IMR-90 (cell line): ENCODE results near the gene C1QTNF5. TPM values are rescaled to one million over a fixed set of nuclear protein-coding genes. Genes with fewer than 3 reads are reported as not detected.

Experiments used
- ATAC-seq: fragments of 200-7000 bp; cut with Tn5 transposase; 2 replicates; pipeline ENCODE4 v1.9.1; 2020; ENCODE audit warnings: low read depth, mild to moderate bottlenecking, moderate library complexity
- BruUV-seq: library from RNA; stranded (reverse); fragments of 400-500 nt; replicated peaks from 2 replicates; lab custom pipeline; 2021; lab: Mats Ljungman, UMichigan
- CTCF ChIA-PET: fragments of 300-600 bp; formaldehyde crosslinking; extraction: SDS; loops from one replicate; lab custom pipeline; 2021; ENCODE audit warnings: antibody characterized with exemption; lab: Yijun Ruan, JAX
- POLR2A ChIA-PET: fragments of 300-600 bp; sonication (Branson Sonifier 250); formaldehyde crosslinking; loops from one replicate; lab custom pipeline; 2022; ENCODE audit warnings: antibody characterized with exemption; ENCODE audit not compliant: unreplicated experiment; lab: Charles Lee
- DNase-seq: peaks from one replicate; pipeline ENCODE4 v3.0.0; 2013
- H2AFZ ChIP-seq: replicated peaks from 2 replicates; pipeline ENCODE3; 2013; ENCODE audit warnings: low read length, mild to moderate bottlenecking; ENCODE audit not compliant: poor library complexity
- H2AK5ac ChIP-seq: 2 replicates; pipeline ENCODE4 v1.6.1; 2013; ENCODE audit warnings: low read depth, low read length, inconsistent platforms
- H2AK9ac ChIP-seq: replicated peaks from 2 replicates; pipeline ENCODE3; 2013; ENCODE audit warnings: mild to moderate bottlenecking, low read depth, low read length, moderate library complexity; ENCODE audit not compliant: poor library complexity
- H2BK120ac ChIP-seq: 2 replicates; pipeline ENCODE4 v1.6.1; 2013; ENCODE audit warnings: low read depth, low read length, inconsistent platforms
- H2BK15ac ChIP-seq: 3 replicates; pipeline ENCODE4 v1.6.1; 2013; ENCODE audit warnings: low read depth, low read length, inconsistent platforms
- H2BK20ac ChIP-seq: 2 replicates; pipeline ENCODE4 v1.6.1; 2013; ENCODE audit warnings: low read depth, mild to moderate bottlenecking, inconsistent platforms, low read length, moderate library complexity
- H2BK5ac ChIP-seq: 2 replicates; pipeline ENCODE4 v1.6.1; 2013; ENCODE audit warnings: mild to moderate bottlenecking, low read depth, low read length, inconsistent platforms; ENCODE audit not compliant: poor library complexity, severe bottlenecking
- H3K14ac ChIP-seq: replicated peaks from 2 replicates; pipeline ENCODE4 v1.6.1; 2013; ENCODE audit warnings: low read depth, low read length, inconsistent platforms
- H3K18ac ChIP-seq: 2 replicates; pipeline ENCODE4 v1.6.1; 2013; ENCODE audit warnings: low read depth, low read length, control low read depth
- H3K23ac ChIP-seq: 2 replicates; pipeline ENCODE4 v1.6.1; 2013; ENCODE audit warnings: low read depth, low read length, inconsistent platforms
- H3K27ac ChIP-seq: 2 replicates; pipeline ENCODE4 v1.5.1; 2013; ENCODE audit warnings: mild to moderate bottlenecking, control low read depth, low read length; ENCODE audit not compliant: insufficient read depth
- H3K27me3 ChIP-seq: 2 replicates; pipeline ENCODE4 v1.6.1; 2013; ENCODE audit warnings: low read length; ENCODE audit not compliant: control insufficient read depth, insufficient read depth
- H3K36me3 ChIP-seq: 2 replicates; pipeline ENCODE4 v1.6.1; 2013; ENCODE audit warnings: low read length, mixed read lengths; ENCODE audit not compliant: control insufficient read depth, insufficient read depth
- H3K4ac ChIP-seq: 2 replicates; pipeline ENCODE4 v1.6.1; 2013; ENCODE audit warnings: low read depth, low read length, inconsistent platforms
- H3K4me1 ChIP-seq: 2 replicates; pipeline ENCODE4 v1.6.1; 2013; ENCODE audit warnings: low read length, mixed read lengths; ENCODE audit not compliant: control insufficient read depth, insufficient read depth
- H3K4me2 ChIP-seq: 2 replicates; pipeline ENCODE4 v1.6.1; 2013; ENCODE audit warnings: low read depth, mild to moderate bottlenecking, control low read depth, low read length, moderate library complexity
- H3K4me3 ChIP-seq: 2 replicates; pipeline ENCODE4 v1.5.1; 2013; ENCODE audit warnings: low read depth, mild to moderate bottlenecking, control low read depth, low read length, moderate library complexity; ENCODE audit not compliant: insufficient read depth
- H3K56ac ChIP-seq: 2 replicates; pipeline ENCODE4 v1.6.1; 2013; ENCODE audit warnings: low read length, inconsistent platforms; ENCODE audit not compliant: insufficient read depth; ENCODE audit errors: extremely low read depth
- H3K79me1 ChIP-seq, 2 experiments: 2 replicates each; pipeline ENCODE4 v1.6.1; 2013; ENCODE audit warnings: low read length in 2 of 2, inconsistent platforms in 1 of 2, low read depth in 1 of 2
- H3K9ac ChIP-seq: 2 replicates; pipeline ENCODE4 v1.6.1; 2013; ENCODE audit warnings: low read depth, low read length, control low read depth
- H3K9me1 ChIP-seq: 2 replicates; pipeline ENCODE4 v1.6.1; 2013; ENCODE audit warnings: low read length, inconsistent platforms; ENCODE audit not compliant: insufficient read depth
- H3K9me3 ChIP-seq: 2 replicates; pipeline ENCODE4 v1.6.1; 2013; ENCODE audit warnings: low read length; ENCODE audit not compliant: control insufficient read depth, insufficient read depth
- H4K20me1 ChIP-seq: 2 replicates; pipeline ENCODE4 v1.6.1; 2013; ENCODE audit warnings: low read length, inconsistent platforms; ENCODE audit not compliant: insufficient read depth
- H4K5ac ChIP-seq: 2 replicates; pipeline ENCODE4 v1.6.1; 2013; ENCODE audit warnings: mild to moderate bottlenecking, low read depth, low read length, control low read depth
- H4K8ac ChIP-seq, 2 experiments: 2 replicates each; pipeline ENCODE4 v1.6.1; 2013; ENCODE audit warnings: low read depth in 2 of 2, low read length in 2 of 2, control low read depth in 1 of 2, inconsistent platforms in 1 of 2
- H4K91ac ChIP-seq: 2 replicates; pipeline ENCODE4 v1.6.1; 2013; ENCODE audit warnings: low read depth, low read length, inconsistent platforms; ENCODE audit not compliant: insufficient read depth
- BHLHE40 ChIP-seq: fragments of 150-350 bp; IDR thresholded peaks from 2 replicates; pipeline ENCODE4 v1.6.1; 2016; ENCODE audit warnings: mild to moderate bottlenecking, low read depth, low read length
- MAFK ChIP-seq: IDR thresholded peaks from 2 replicates; pipeline ENCODE4 v1.6.1; 2012; ENCODE audit warnings: low read depth, low read length, improper control_type of control experiment
- MXI1 ChIP-seq: IDR thresholded peaks from 2 replicates; pipeline ENCODE4 v1.6.1; 2012; ENCODE audit warnings: low read depth, mild to moderate bottlenecking, low read length, moderate library complexity, borderline replicate concordance
- SMC3 ChIP-seq: fragments of 150-350 bp; IDR thresholded peaks from 2 replicates; pipeline ENCODE4 v1.6.1; 2016; ENCODE audit warnings: low read depth, mild to moderate bottlenecking, antibody characterized with exemption, low read length, moderate library complexity
- WGBS, 2 experiments: methylation state at CpG; one replicate each; pipeline versions ENCODE4 v1.1.5 to v1.1.7; 2013; ENCODE audit warnings: missing lambda C conversion rate in 2 of 2; ENCODE audit not compliant: insufficient read length in 1 of 2; ENCODE audit errors: extremely low coverage in 2 of 2; 5-methylcytosine and 5-hydroxymethylcytosine counted together
- dilution Hi-C: fragments of 300-500 bp; cut with HindIII; formaldehyde crosslinking; loops from one replicate; pipeline ENCODE4 v1.14.3; 2018; ENCODE audit warnings: low sequenced_read_pairs; ENCODE audit not compliant: unreplicated experiment
- in situ Hi-C: fragments of 300-500 bp; cut with MboI; formaldehyde crosslinking; loops from 3 replicates; pipeline ENCODE4 v1.14.3; 2019; ENCODE audit warnings: low sequenced_read_pairs, inconsistent platforms, mixed read lengths
- intact Hi-C: fragments of 100-400 bp; cut with micrococcal nuclease; formaldehyde crosslinking; loops from 2 replicates; pipeline ENCODE4 v1.10.0; 2022
- polyA plus RNA-seq, 3 experiments: library from polyadenylated mRNA; depleted of rRNA; stranded (reverse); fragments of >200 nt; gene quantifications; 2 replicates each; pipeline ENCODE4 v1.2.3, GENCODE V29; 2012; ENCODE audit warnings: low replicate concordance in 1 of 3
- total RNA-seq: library from RNA; depleted of rRNA; stranded (reverse); fragments of >200 nt; gene quantifications from 2 replicates; pipeline ENCODE4 v1.2.3, GENCODE V29; 2012

C1QTNF5 gene
- total and polyA plus RNA-seq, 2 of the 4 experiments (the other 2 are of a cell fraction): 2.0 to 5.4 TPM

- ATAC-seq: no peak
- Histone ChIP-seq H3K18ac (no peak overlapping the region), H3K56ac (no peak overlapping the region), H4K8ac (no peak overlapping the region), H3K4ac (no peak overlapping the region), H4K20me1 (peaks cover 12% of the 10 kb centered on the region), H4K5ac (no peak overlapping the region), H2BK5ac (no peak overlapping the region), H4K91ac (no peak overlapping the region), H3K36me3 (no peaks in the 10 kb centered on the region), H3K27ac (no peak overlapping the region), H3K9me3 (no peaks in the 10 kb centered on the region), H2AK9ac (peak overlapping the region; percentile 62), H2AFZ (no peak overlapping the region), H3K27me3 (no peaks in the 10 kb centered on the region), H2AK5ac (no peak overlapping the region), H3K79me1 (peaks cover 0 to 9% of the 10 kb centered on the region in 2 experiments; a peak in 1 of 4 replicates), H3K4me2 (no peak overlapping the region; the same call in 1 of the 2 replicates), H3K23ac (no peak overlapping the region), H2BK120ac (no peak overlapping the region), H2BK20ac (no peak overlapping the region), H3K4me1 (peaks cover 27% of the 10 kb centered on the region), H3K9ac (no peak overlapping the region), H3K9me1 (peaks cover 37% of the 10 kb centered on the region), H3K14ac (no peak overlapping the region), H3K4me3 (no peak overlapping the region), H2BK15ac (no peak overlapping the region)
- ChIA-PET POLR2A (no interaction called here), CTCF (interaction anchor here (0.9 kb wide), 1 partner anchor 11 kb away, joined by 3 read pairs; no protein-coding TSS in a partner anchor)
- BruUV-seq: no TSS peak
- dilution Hi-C loops (no loop called here), in situ Hi-C loops (loop anchor here (25.0 kb wide), 1 partner anchor 749 kb away; no protein-coding TSS in a partner anchor), intact Hi-C loops (loop anchor here (10.0 kb wide), 1 partner anchor 362 kb away; the partner anchor contains the start of gene NECTIN1)
- TF ChIP-seq BHLHE40 (no peak), MXI1 (no peak), MAFK (no peak), SMC3 (no peak)
- 63% methylated on average over 10 of the region's 44 CpGs; no CpG with 5 or more reads in 1 of the 2 experiments for WGBS, 2 experiments
- no peak for DNase-seq
These were observed 22.6 kb upstream of the C1QTNF5 start for GRCh38 chr11:119363081-119363850.
